GM12878 (cell line): ENCODE data around the gene SERPINE3. TPM values are rescaled to one million over a fixed set of nuclear protein-coding genes. Genes with fewer than 3 reads are reported as not detected.

Experiments used
- ATAC-seq: fragments of 200-7000 bp; cut with Tn5 transposase; 3 replicates; pipeline ENCODE4 v1.9.1; 2020; ENCODE audit warnings: mild to moderate bottlenecking, moderate library complexity
- BruUV-seq: library from RNA; stranded (reverse); fragments of 400-500 nt; replicated peaks from 2 replicates; lab custom pipeline; 2021; lab: Mats Ljungman, UMichigan
- CTCF ChIA-PET: fragments of 300-600 bp; sonication (Branson Sonifier 250); formaldehyde crosslinking; extraction: SDS; loops from one replicate; lab custom pipeline; 2021; ENCODE audit warnings: inconsistent platforms; lab: Yijun Ruan, JAX
- POLR2A ChIA-PET: fragments of 350-600 bp; formaldehyde crosslinking; extraction: SDS; loops from one replicate; lab custom pipeline; 2021; ENCODE audit warnings: inconsistent platforms; lab: Charles Lee
- RAD21 ChIA-PET: fragments of 300-600 bp; sonication (Branson Sonifier 250); formaldehyde crosslinking; loops from one replicate; lab custom pipeline; 2023; ENCODE audit warnings: antibody characterized with exemption; ENCODE audit not compliant: unreplicated experiment; lab: Charles Lee
- SMC1A ChIA-PET: fragments of 300-600 bp; sonication (Branson Sonifier 250); formaldehyde crosslinking; loops from one replicate; lab custom pipeline; 2023; ENCODE audit not compliant: unreplicated experiment, uncharacterized antibody; lab: Charles Lee
- DNase-seq: peaks from one replicate; pipeline ENCODE4 v3.0.0-alpha.2; 2011; ENCODE audit warnings: low read depth, low spot score
- FAIRE-seq: peaks from 3 replicates; lab custom pipeline; 2011; peaks lifted over from hg19 to GRCh38; lab: Jason Lieb, UNC
- H2AFZ ChIP-seq: 2 replicates; pipeline ENCODE4 v1.6.0; 2011; ENCODE audit warnings: low read depth, low read length, control low read depth; ENCODE audit not compliant: control insufficient read depth
- H3K27ac ChIP-seq: 2 replicates; pipeline ENCODE4 v1.5.1; 2011; ENCODE audit warnings: control low read depth; ENCODE audit not compliant: control insufficient read depth, insufficient read depth
- H3K27me3 ChIP-seq, 2 experiments: replicated peaks in 1 of 2; 2 replicates each; pipeline versions ENCODE4 v1.6.0 to v1.6.1; 2011; ENCODE audit warnings: low read length in 1 of 2; ENCODE audit not compliant: control insufficient read depth in 2 of 2, insufficient read depth in 2 of 2
- H3K36me3 ChIP-seq, 2 experiments: 2 replicates each; pipeline ENCODE4 v1.5.1; 2011; ENCODE audit warnings: low read length in 1 of 2; ENCODE audit not compliant: control insufficient read depth in 2 of 2, insufficient read depth in 2 of 2
- H3K4me1 ChIP-seq: 2 replicates; pipeline ENCODE4 v1.6.1; 2011; ENCODE audit warnings: mild to moderate bottlenecking, low read length, moderate library complexity, mixed read lengths; ENCODE audit not compliant: control insufficient read depth, insufficient read depth
- H3K4me2 ChIP-seq: 2 replicates; pipeline ENCODE4 v1.6.0; 2011; ENCODE audit warnings: control low read depth; ENCODE audit not compliant: control insufficient read depth, insufficient read depth
- H3K4me3 ChIP-seq: fragments of 200-600 bp; sonication (generic); 2 replicates; pipeline ENCODE4 v1.5.1; 2016
- H3K79me2 ChIP-seq: 2 replicates; pipeline ENCODE4 v1.6.0; 2011; ENCODE audit warnings: low read length; ENCODE audit not compliant: control insufficient read depth, insufficient read depth
- H3K9ac ChIP-seq: 2 replicates; pipeline ENCODE4 v1.8.0; 2011; ENCODE audit warnings: low read length, control low read depth, mixed read lengths; ENCODE audit not compliant: control insufficient read depth, insufficient read depth
- H3K9me3 ChIP-seq: replicated peaks from 3 replicates; pipeline ENCODE4 v1.5.1; 2011; ENCODE audit warnings: mild to moderate bottlenecking, low read length; ENCODE audit not compliant: control insufficient read depth, insufficient read depth
- H4K20me1 ChIP-seq: 2 replicates; pipeline ENCODE4 v1.6.0; 2011; ENCODE audit not compliant: control insufficient read depth, insufficient read depth
- ATF2 ChIP-seq: IDR thresholded peaks from 2 replicates; pipeline ENCODE4 v1.6.1; 2012; ENCODE audit warnings: low read length, inconsistent platforms
- CBX5 ChIP-seq: sonication (generic); IDR thresholded peaks from 2 replicates; pipeline ENCODE4 v1.6.1; 2016; ENCODE audit warnings: low read depth, moderate library complexity, mild to moderate bottlenecking, inconsistent platforms
- DPF2 ChIP-seq: fragments of 450-650 bp; IDR thresholded peaks from 2 replicates; pipeline ENCODE4 v1.6.1; 2017; ENCODE audit warnings: mild to moderate bottlenecking
- MEF2B ChIP-seq: fragments of 450-650 bp; IDR thresholded peaks from 2 replicates; pipeline ENCODE4 v1.6.1; 2018; ENCODE audit warnings: mild to moderate bottlenecking, moderate library complexity; ENCODE audit not compliant: partially characterized antibody, poor library complexity, severe bottlenecking
- MTA2 ChIP-seq: fragments of 450-650 bp; IDR thresholded peaks from 2 replicates; pipeline ENCODE4 v1.6.1; 2016; ENCODE audit warnings: low read depth, mild to moderate bottlenecking, moderate library complexity
- MTA3 ChIP-seq: IDR thresholded peaks from 2 replicates; pipeline ENCODE4 v1.6.1; 2012; ENCODE audit warnings: low read length, inconsistent platforms, borderline replicate concordance
- MXI1 ChIP-seq: fragments of 150-350 bp; IDR thresholded peaks from 2 replicates; pipeline ENCODE4 v1.6.1; 2011; ENCODE audit warnings: low read depth, mild to moderate bottlenecking, inconsistent platforms, low read length, improper control_type of control experiment
- NR2C1 ChIP-seq: fragments of 450-650 bp; IDR thresholded peaks from 2 replicates; pipeline ENCODE4 v1.6.1; 2017; ENCODE audit warnings: antibody characterized with exemption, mild to moderate bottlenecking, moderate library complexity
- POU2F2 ChIP-seq: IDR thresholded peaks from 3 replicates; pipeline ENCODE4 v1.6.1; 2011; ENCODE audit warnings: low read depth, mild to moderate bottlenecking, low read length, borderline replicate concordance
- RB1 ChIP-seq: fragments of 450-650 bp; formaldehyde crosslinking; IDR thresholded peaks from 2 replicates; pipeline ENCODE4 v1.6.1; 2017; ENCODE audit warnings: mild to moderate bottlenecking, borderline replicate concordance
- RELB ChIP-seq: fragments of 450-650 bp; IDR thresholded peaks from 2 replicates; pipeline ENCODE4 v1.6.1; 2017; ENCODE audit warnings: low read depth, mild to moderate bottlenecking, moderate library complexity
- WGBS: methylation state at CpG from one replicate; pipeline ENCODE4 v1.1.6; 2016; ENCODE audit warnings: low lambda C conversion rate; ENCODE audit not compliant: insufficient replicate concordance, insufficient coverage; ENCODE audit errors: missing lambda C conversion rate; 5-methylcytosine and 5-hydroxymethylcytosine counted together
- in situ Hi-C: fragments of 300-500 bp; cut with MboI; formaldehyde crosslinking; loops from 9 replicates; pipeline ENCODE4 v1.14.3; 2018; ENCODE audit warnings: mixed read lengths
- intact Hi-C: fragments of 100-400 bp; cut with micrococcal nuclease; formaldehyde crosslinking; loops from one replicate; pipeline ENCODE4 v1.14.2; 2022; ENCODE audit not compliant: unreplicated experiment
- polyA plus RNA-seq, 11 experiments: library from polyadenylated mRNA; depleted of rRNA in 4 of 11; unstranded in 6 of 11; stranded (reverse) in 5 of 11; fragments of >200 nt; fragmentation: Nextera tagmentation in 4 of 11; fragmentation: Illumina TruSeq in 1 of 11; extraction: Ambion mirVana in 4 of 11; extraction: Trizol in 1 of 11; gene quantifications; 1 replicate in 1 of 11; 2 replicates in 10 of 11; pipeline versions ENCODE4 v1.2.1 to v1.2.3, GENCODE V29; 2011 to 2016; ENCODE audit warnings: inconsistent platforms in 2 of 11, missing spikeins in 2 of 11, low read depth in 1 of 11
- total RNA-seq, 4 experiments: library from RNA; depleted of rRNA in 3 of 4; stranded (reverse); fragments of >200 nt in 3 of 4; fragmentation: Illumina TruSeq in 1 of 4; extraction: Trizol in 1 of 4; gene quantifications; 2 replicates each; pipeline versions ENCODE4 v1.2.1 to v1.2.3, GENCODE V29; 2013 to 2021
- TF ChIP-seq, protein P1 (sequence below): IDR thresholded peaks from 2 replicates; pipeline ENCODE4 v1.6.1; 2012; ENCODE audit warnings: mild to moderate bottlenecking, low read depth, low read length

The SERPINE3 gene
- total and polyA plus RNA-seq, 10 of the 15 experiments (the other 5 are each of a cell fraction or from before 2014, with no cell fraction given), result 0.19 TPM; not detected in 9

GRCh38 chr13:51331354-51331861, 8.1 kb upstream of the SERPINE3 start (continued):
- TF ChIP-seq MXI1, result peak; percentile 32; the same call in 1 of the 2 replicates
- TF ChIP-seq RELB, result peak; percentile 18
- TF ChIP-seq, all 136 proteins: peak for 22

GRCh38 chr13:51332566-51333361, 6.7 kb upstream of the SERPINE3 start:
- ATAC-seq (no peak), FAIRE-seq (no peak), DNase-seq (no peak)
- H3K4me1 ChIP-seq, result peaks cover 18% of the 10 kb centered on the region
- no TSS peak for BruUV-seq
- RAD21 ChIA-PET, result interaction anchor here (2.2 kb wide), 1 partner anchor 465 kb away, joined by 8 read pairs; no protein-coding TSS in a partner anchor
- no peak overlapping the region for H3K27ac ChIP-seq
- intact Hi-C loops, result no loop called here
- no peaks in the 10 kb centered on the region for H3K27me3 ChIP-seq
- no peak overlapping the region for H2AFZ ChIP-seq
- no peaks in the 10 kb centered on the region for H3K36me3 ChIP-seq
- CTCF ChIA-PET, result interaction anchor here (1.9 kb wide), 1 partner anchor 465 kb away, joined by 5 read pairs; no protein-coding TSS in a partner anchor
- 66% methylated on average over 2 of the region's 2 CpGs for whole genome bisulfite sequencing
- POLR2A ChIA-PET, result no interaction called here
- SMC1A ChIA-PET, result interaction anchor here (0.6 to 1.2 kb wide), 3 partner anchors 11 to 389 kb away, joined by 3 read pairs; no protein-coding TSS in a partner anchor
- no peaks in the 10 kb centered on the region for H3K9me3 ChIP-seq
- no peak overlapping the region for H3K4me2 ChIP-seq
- no peak overlapping the region for H3K4me3 ChIP-seq
- no peak overlapping the region for H3K9ac ChIP-seq
- H3K79me2 ChIP-seq, result no peaks in the 10 kb centered on the region
- H4K20me1 ChIP-seq, result no peaks in the 10 kb centered on the region
- in situ Hi-C loops, result no loop called here
- TF ChIP-seq ATF2 (no peak), DPF2 (0 out of 2 replicates have a peak, but pooled peaks have one; percentile 12), MEF2B (peak; percentile 72), RELB (peak; percentile 18; the same call in 1 of the 2 replicates), NR2C1 (no peak), MTA2 (peak; percentile 85), CBX5 (no peak), RB1 (no peak), MTA3 (no peak), POU2F2 (no peak)
- TF ChIP-seq, protein P1, sequence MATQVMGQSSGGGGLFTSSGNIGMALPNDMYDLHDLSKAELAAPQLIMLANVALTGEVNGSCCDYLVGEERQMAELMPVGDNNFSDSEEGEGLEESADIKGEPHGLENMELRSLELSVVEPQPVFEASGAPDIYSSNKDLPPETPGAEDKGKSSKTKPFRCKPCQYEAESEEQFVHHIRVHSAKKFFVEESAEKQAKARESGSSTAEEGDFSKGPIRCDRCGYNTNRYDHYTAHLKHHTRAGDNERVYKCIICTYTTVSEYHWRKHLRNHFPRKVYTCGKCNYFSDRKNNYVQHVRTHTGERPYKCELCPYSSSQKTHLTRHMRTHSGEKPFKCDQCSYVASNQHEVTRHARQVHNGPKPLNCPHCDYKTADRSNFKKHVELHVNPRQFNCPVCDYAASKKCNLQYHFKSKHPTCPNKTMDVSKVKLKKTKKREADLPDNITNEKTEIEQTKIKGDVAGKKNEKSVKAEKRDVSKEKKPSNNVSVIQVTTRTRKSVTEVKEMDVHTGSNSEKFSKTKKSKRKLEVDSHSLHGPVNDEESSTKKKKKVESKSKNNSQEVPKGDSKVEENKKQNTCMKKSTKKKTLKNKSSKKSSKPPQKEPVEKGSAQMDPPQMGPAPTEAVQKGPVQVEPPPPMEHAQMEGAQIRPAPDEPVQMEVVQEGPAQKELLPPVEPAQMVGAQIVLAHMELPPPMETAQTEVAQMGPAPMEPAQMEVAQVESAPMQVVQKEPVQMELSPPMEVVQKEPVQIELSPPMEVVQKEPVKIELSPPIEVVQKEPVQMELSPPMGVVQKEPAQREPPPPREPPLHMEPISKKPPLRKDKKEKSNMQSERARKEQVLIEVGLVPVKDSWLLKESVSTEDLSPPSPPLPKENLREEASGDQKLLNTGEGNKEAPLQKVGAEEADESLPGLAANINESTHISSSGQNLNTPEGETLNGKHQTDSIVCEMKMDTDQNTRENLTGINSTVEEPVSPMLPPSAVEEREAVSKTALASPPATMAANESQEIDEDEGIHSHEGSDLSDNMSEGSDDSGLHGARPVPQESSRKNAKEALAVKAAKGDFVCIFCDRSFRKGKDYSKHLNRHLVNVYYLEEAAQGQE, result no peak
